ENCODE results near the gene GPR39.

DNA sequence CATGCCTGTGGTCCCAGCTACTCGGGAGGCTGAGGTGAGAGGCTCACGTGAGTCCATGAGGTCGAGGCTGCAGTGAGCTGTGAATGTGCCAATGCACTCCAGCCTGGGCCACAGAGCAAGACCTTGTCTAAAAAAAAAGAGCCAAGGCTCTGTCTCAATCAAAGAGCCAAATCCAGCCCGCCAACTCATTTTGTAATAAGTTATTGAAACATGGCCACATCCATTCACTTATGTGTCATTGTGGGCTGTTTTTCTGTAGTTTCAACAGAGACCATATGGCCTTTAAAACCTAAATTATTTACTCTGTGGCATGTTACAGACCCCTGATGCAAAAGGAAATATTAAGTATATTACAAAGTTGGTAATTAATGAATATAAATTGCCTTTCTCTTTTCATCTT lies 60.8 kb downstream of the GPR39 start:
- no peak for TF ChIP-seq POLR2A (IDR thresholded peaks at IDR 0.05)
- TF ChIP-seq, protein P1, sequence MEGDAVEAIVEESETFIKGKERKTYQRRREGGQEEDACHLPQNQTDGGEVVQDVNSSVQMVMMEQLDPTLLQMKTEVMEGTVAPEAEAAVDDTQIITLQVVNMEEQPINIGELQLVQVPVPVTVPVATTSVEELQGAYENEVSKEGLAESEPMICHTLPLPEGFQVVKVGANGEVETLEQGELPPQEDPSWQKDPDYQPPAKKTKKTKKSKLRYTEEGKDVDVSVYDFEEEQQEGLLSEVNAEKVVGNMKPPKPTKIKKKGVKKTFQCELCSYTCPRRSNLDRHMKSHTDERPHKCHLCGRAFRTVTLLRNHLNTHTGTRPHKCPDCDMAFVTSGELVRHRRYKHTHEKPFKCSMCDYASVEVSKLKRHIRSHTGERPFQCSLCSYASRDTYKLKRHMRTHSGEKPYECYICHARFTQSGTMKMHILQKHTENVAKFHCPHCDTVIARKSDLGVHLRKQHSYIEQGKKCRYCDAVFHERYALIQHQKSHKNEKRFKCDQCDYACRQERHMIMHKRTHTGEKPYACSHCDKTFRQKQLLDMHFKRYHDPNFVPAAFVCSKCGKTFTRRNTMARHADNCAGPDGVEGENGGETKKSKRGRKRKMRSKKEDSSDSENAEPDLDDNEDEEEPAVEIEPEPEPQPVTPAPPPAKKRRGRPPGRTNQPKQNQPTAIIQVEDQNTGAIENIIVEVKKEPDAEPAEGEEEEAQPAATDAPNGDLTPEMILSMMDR (IDR thresholded peaks at IDR 0.05), result no peak

Data from Peyer's patch (tissue), 4 donors.